NCI-H2227 treated with DMSO at 0.1 percent for 48 hours (cell line): ENCODE data around the gene LNP1.

Experiments
- DNase-seq: peaks from one replicate; lab custom pipeline; 2025; lab: John Stamatoyannopoulos, UW

Gene LNP1

DNA sequence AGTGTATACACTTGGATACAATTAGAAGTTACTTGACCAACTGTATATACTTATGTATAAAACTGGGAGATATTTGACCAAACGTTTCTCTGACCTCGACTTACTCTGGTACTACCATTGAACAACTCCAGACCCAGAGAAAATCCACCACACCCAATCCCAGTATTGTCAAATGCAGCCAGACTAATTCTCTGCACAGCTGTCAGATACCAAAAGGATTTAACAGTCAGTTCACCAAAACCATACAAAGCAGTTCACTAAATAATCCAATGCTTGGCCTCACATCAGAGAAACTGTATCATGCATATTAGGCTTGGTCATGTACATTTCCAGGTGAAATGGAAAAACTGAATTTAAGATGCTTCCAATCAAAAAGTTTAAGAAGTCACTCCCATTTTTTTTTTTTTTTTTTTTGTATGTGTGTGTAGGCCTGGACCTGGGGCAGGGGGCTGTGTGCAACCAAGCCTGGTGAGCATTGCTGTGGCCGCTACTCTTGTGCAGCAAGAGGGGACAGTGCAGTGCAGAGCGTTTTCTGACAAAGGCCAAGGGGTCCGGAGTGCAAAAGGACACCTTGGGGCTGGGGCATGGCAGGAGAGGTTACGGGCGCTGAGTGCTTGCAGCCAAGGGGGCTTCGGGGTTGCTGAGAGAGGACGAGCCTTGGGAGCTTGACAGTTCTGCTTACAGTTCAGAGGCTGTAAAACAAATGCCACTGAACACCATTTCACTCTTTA, 1.8 kb upstream of the LNP1 start:
- DNase-seq, result no peak

DNA sequence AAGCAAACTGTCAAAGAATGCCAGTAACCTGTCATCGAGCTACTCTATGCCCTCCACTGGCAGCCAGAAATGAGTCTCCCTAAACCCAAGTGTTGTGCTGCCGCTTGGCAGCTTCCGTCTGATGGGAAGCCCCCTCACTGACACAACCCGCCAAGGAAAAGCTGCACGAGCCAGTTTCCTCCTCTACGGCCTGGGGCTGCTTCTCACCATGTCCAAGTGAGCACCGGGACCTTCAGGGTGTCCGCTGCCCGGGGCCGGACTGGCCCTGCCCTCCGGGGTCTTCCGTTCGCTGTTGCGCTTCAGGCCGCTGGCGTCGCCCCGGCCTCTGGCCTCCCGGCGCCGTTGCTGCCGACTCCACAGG, 940 bp upstream of the LNP1 start:
- no peak for DNase-seq

DNA sequence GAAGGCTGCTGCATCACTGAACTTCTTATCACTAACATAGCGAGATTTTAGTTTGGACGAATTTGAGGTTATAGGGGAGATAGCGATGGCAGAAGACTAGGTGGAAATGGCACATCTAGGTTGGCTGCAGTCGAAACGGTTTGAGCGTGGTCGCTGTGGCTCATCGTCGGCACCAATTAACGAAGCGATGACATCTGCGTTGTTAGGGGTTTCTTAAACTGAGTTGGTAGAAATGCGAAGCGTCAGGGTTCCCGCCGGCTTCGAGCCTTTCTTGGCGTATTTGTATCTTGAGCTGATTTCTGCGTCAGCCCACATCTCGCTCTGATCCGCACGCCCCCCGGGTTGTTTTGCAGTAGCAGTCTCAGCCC, 319 bp downstream of the LNP1 start:
- no peak for DNase-seq

DNA sequence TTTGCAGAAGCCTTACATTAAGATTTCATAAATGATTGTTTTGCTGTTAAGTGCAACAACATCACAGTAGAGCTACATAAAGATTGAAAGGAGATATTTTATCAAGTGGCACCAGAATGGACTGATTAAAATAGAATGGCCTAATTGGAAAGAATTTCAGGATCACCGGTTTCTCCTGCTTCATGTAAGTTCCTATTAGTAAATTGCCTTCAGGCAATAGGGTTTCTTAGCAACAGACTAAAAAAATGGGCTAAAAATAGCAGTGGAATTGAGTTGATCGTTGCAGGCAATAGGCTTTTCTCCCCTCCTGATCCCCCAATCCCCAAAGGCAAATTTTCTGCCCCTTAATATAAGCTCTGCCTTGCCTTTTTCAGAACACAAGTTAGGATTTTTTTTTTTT, 917 bp downstream of the LNP1 start:
- DNase-seq, result peak; percentile 31

DNA sequence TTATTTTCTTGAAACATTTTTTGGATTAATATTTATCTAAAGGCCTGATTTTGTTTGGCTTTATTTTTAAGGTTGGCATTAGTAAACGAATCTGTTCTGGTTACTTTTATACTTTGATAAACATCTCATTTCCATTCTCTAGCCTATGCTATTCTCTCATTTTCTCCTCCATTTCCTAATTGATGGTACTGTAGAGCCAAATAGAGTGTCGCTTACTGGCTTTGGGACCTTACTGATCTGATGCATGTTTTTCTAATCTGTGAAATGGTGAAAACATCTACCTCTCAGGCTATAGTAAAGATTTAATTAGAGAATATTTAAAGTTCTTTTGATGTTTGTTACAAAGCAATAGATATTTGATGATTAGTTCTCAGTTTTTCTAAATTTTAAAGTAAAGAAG, 1.6 kb downstream of the LNP1 start:
- no peak for DNase-seq

DNA sequence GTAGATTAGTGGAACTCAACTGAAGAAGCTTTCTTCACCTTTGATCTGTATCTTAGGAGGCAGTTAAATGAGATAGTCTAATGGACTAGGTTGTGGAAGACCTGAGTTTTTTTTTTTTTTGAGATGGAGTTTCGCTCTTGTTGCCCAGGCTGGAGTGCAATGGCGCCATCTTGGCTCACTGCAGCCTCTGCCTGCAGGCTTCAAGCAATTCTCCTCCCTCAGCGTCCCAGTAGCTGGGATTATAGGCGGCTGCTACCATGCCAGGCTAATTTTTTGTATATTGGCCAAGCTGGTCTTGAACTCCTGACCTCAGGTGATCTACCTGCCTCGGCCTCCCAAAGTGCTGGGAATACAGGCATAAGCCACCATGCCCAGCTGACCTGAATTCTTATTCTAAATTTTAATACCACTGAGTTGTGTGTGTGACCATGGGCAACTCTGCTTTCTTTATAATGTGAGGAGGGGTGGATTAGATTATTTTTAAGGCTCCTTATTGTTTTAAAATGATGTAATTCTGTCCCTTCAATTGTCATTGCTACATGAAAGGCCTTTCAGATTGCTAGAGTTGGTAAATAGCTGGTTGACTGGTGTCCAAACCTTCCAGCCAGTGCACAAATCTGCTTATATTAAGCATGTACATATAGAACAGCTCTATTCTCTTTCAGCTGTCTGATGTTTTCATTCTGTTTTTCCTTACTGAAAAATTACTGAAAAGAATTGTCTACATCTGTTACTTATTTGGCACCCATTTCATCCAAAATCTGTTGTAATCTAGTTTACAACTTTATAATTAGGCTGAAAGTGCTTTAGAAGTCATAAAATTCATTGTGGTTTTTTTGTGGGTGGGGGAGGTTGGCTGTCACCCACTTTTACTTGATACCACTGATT, 2.3 kb downstream of the LNP1 start:
- peak; percentile 38 for DNase-seq

DNA sequence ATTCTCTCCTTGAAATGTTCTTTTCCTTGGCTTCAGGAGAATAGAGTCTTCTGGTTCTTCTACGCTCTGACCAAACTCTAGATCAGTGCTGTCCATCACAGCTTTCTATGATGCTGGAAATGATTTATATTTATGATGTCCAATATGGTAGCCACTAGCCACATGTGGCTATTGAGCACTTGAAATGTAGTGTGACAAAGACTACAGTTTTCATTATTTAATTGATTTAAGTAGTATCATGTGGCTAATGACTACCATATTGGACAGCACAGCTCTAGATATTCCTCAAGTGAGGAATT, 2.9 kb downstream of the LNP1 start:
- DNase-seq, result no peak

DNA sequence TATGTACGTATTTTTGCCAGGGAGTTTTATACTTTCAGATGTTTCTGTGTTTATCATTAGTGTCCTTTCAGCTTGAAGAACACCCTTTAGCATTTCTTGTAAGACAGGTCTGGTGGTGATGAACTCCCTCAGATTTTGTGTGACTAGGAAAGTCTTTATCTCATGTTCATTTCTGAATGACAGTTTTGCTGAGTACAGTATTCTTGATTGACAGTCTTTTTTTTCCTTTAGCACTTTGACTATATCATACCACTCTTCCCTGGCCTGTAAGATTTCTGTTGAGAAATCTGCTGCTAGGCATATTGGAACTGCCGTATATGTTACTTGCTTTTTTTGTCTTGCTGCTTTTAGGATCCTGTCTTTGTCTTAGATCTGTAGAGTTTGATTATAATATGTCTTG, 5.8 kb downstream of the LNP1 start:
- DNase-seq, result no peak

DNA sequence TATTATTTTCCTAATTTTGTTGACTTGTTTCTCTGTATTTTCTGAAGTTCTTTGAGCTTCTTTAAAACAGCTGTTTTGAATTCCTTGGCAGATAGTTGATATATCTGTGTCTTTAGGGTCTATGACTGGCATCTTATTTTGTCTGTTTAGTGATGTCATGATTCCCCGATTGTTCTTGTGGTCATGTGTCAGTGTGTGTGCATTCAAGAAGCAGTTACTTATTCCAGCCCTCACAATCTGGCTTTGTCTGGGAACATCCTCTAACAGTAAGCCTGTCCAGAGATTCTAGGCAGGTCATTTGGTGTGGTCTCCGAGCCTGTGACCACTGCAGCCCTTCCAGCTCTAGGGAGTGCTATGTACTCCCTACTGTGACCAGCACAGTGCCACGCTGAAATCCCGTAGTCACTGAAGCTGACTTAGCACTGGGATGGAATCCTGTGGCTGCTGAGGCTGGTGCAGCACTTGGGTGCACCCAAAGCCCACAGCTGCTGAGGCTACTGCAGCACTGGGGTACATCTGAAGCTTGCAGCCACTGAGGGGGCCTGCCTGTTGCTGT, 6.7 kb downstream of the LNP1 start:
- no peak for DNase-seq

DNA sequence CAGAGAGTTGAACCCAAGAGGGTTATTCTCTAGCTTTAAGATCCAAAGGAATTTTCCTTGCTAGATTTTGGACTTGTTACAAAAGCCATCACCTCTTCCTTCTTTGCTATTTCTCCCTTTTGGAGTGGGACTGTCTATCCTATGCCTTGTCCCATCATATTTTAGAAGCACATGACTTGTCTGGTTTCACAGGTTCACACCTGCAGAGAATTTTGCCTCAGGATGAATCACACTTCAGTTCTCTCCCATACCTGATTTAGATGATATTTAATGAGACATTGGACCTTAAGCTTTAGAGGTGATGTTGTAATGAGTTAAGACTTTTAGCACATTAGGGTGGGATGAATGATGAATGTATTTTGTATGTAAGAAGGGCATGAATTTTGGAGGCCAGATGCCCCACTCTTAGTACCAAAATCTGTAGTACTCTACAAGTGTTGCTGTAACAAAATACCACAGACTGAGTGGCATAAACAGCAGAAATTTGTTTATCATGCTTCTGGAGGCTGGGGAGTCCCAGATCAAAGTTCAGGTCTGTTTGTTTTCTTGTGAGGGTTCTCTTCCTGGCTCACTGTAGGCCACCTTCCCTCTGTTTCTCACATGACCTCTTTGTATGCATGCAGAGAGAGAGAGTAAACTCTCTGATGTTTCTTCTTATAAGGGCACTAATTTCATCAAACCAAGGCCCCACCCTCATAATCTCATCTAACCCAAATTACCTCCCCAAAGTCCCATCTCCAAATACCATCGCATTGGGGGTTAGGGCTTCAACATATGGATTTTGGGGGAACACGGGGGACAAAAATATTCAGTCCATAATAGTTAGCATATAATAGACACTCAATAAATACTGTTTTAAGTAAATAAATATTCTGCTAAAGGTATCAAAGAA, 10.0 kb downstream of the LNP1 start:
- DNase-seq, result no peak

DNA sequence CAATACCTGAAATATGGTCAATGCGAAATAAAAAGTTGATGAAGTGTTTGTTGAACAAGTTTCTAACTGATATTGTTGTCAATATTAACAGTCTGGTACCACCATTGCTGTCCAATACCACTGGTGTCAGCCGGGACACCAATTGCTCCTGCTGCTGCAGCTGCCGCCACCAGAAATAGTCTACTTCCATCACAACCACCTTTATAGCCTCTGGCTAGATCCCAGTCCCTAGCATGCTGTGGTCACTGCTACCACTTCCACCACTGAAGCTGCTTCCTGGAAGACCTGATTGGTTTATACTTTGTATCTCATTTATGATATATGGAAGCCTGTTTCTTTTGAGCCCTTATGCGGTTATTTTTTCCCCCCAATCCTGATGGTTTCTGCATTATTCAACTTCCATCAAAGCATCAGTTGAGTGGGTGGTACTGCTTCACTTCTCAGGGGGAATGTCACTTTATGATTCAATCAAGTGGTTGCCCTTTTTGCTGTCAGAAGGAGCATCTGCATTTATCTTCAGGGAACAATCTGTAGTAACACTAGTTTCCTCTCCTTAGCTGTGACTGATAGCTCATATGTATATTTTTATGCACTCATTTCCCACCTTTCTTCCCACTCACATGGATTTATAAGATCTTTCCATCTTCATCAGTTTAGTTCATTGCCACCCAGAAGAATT, 11.7 kb downstream of the LNP1 start:
- no peak for DNase-seq

DNA sequence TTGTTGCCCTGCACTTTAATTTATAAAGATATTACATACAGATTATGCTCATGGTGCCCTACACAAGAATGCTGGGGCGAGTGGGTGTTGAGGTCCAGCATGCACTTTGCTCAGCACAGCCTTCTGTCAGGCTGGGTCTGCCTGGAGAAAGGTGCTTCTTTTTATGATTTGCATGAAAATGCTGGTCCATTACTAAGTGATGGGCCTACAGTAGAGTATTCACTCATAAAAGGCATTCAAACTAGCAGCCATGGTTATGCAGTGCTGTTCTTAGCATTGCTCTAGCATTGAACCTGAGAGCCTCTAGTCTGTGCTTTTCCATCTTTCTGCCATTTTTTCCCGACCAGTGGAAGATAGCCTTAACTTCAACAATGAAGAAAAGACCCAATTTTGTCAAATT, 12.3 kb downstream of the LNP1 start:
- no peak for DNase-seq

DNA sequence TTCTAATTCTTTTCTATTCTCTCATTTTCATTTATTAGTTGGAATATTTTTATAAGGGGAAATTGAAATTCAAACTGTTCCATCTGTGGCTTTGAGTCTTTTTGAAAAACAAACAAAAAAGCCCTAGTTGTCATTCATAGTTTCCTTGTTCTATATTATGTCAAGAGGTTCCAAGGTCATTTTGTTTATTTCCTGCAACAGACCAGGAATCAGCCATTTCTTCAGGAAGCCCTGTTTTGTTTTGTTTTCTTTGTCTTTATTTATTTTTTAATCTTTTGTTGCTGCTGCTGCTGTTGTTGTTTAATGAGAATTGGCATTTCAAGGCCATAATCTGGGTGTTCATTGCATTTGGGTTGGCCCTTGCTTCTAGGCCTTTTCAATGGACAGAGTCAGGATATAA, 14.8 kb downstream of the LNP1 start:
- DNase-seq, result no peak

DNA sequence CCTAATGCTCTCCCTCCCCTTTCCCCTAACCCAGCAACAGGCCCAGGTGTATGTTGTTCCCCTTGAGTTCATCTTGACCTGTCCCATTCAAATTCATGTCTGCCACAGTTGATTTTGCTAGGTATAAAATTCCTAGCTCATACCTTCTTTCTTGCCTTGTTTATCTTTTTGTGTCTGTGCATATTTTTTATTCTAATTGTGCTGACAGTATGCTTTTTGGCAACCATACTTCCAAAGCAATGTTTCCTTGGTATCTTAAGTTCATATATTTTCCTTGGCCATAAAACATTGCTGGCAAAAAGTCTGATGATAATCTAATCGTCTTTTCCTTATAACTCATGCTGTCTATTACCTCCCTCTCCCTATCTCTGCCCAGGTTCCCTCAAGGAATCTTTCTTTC, 15.5 kb downstream of the LNP1 start:
- DNase-seq, result no peak

DNA sequence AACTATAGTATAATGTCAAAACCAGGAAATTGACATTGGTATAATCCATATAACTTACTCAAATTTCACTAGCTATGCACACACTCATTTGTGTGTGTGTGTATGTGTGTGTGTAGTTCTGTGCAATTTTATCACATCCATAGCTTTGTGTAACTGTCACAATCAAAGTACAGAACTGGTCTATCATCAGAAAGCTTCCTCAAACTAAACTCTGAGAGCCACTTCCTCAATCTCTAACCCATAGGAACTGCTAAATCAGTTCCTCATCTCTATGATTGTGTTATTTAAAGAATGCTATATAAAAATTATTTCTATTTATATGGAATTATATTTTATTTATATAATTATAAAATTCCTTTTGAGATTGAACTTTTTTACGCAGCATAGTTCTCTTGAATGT, 18.1 kb downstream of the LNP1 start:
- no peak for DNase-seq

DNA sequence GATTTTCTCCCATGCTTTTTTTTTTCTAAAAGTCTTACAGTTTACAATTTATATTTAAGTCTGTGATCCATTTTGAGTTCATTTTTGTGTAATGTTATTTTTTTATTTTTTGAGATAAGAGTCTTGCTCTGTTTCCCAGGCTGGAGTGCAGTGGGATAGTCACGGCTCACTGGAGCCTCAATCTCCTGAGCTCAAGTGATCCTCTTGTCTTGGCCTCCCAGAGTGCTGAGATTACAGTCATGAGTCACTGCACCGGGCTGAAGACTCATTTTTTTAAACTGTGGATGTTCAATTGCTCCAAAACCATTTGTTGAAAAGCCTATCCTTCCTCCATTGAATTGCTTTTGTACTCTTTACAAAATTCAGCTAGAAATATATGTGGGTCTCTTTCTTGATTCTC, 19.5 kb downstream of the LNP1 start:
- DNase-seq, result no peak

DNA sequence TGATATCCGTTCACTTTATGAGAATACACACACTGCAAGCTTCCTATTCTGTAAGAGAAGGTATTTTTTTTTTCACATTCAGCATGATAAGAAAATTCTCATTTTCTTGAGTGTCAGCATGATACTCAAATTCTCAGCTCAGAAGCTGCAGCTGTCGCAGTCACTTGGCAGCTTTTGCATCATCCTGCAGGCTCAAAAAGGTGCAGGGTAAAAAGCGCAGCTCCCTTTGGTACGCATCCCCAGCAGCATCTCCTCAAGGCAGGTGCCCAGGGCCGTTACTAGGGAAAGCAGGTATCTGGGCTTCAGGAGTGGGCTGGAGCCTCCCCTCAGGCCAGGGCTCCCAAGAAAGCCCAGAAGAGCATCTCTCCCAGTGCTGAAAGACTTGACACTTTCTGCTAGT, 22.3 kb downstream of the LNP1 start:
- no peak for DNase-seq

DNA sequence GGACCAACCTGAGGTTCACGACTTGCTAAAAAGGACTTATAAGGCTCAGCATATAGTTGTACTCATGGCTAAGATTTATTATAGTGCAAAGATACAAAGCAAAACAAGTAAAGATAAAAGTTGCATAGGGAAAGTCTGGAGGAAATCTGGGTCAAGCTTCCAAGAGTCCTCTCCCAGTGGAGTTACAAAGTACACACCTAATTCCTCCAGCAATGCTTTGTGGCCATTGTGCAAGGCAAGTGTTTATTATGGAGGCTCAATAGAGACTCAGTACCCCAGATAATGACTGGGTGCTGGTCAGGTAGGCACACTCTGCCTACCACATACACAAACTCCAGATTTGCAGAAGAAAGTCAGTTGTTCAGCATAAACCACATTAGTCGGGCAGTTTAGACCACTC, 22.9 kb downstream of the LNP1 start:
- DNase-seq, result no peak

DNA sequence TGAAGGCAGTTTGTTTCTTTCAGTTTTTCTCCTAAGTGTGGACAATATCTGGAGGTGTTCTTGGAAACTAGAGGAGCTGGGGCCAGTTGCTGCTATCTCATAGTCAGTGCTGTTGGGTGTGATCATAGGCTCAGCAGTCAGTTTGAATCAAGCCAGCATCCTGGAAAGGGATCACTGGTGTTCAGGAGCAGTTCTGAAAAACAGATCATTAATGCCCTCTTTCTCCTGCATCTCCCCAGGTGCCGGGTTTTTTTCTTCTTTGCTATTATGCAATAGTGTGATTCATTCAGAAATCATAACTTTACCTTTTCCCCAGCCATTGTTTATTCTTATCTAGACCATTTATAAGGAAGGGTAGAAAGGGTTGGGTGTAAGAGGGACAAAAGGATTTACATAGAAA, 24.0 kb downstream of the LNP1 start:
- DNase-seq, result no peak

DNA sequence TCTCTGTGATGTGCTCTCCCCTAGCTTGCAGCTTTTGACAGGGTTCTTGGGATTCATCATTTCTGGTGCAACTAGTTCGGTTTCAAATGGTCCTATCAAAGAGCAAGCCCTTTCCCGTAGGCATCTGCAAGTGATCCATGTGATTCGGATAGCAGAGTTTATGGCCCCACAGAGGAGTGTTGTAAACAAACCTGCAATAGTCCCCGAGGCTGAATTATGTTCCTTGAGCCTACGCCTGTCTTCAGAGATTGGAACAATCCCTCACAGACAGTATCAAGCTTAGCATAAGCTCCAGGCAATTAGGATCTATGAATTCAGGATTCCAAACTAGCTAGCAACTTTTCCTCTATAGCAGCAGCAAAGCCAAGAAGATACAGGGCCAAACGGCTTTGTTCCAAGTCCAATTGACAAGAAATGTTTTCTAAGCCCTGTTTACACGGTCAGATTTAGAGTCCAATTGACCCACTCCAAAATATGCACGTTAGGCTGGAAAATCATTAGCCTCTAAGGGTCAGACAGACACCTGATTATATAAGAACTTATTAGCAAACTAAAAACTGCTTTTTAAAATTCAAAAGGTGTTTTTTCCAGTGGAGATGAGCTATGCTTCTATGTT, 24.8 kb downstream of the LNP1 start:
- DNase-seq, result no peak

DNA sequence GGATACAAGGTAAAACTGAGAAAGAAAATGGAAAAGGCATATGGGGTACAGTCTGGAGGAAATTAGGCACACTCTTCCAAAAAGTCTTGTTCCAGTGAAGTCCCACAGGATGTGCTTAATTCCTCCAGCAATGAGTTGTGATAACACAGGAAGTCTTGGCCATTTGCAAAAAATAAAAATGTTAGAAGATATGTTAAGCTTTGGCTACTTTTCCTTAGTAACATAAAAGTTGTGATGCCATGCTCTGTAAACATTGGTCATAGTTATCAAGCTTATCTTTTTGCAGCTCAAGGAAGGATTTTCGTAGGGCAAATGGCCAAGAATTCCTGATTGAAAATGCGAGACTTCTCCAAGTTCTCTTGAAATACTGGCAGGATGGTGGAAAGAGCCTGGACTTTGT, 26.4 kb downstream of the LNP1 start:
- no peak for DNase-seq
